Measurements from ENCODE around the gene WDR6.

WDR6 gene

DNA sequence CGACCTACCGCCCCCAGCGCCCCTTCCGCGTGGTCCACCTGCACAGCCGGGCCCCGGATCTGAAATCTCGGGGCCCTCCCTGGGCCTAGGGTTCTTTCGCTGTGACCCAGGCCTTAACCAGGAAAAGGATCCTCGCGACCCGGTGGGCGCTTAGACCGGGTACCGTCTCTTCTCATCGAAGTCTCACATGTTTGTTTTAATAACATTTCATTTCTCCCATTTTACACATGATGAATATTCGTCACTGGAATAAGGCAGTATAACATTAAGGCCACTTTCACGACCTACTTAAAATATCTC, 11.5 kb downstream of the WDR6 start:
- Histone ChIP-seq H3K27me3 (ENCODE audit: insufficient read depth, low read length) (no peaks in the 10 kb centered on the region), H3K27ac (ENCODE audit: low read length) (no peak overlapping the region), H3K4me1 (ENCODE audit: insufficient read depth, low read length) (no peaks in the 10 kb centered on the region; the same call in 1 of the 2 replicates), H3K36me3 (ENCODE audit: insufficient read depth, low read depth, low read length) (peaks cover 41% of the 10 kb centered on the region), H3K9me3 (ENCODE audit: insufficient read depth, low read depth, low read length) (no peaks in the 10 kb centered on the region), H3K4me3 (ENCODE audit: low read length) (peak overlapping the region; percentile 77), H3K9ac (ENCODE audit: low read depth, low read length) (peak overlapping the region; percentile 79; the same call in 1 of the 2 replicates)

DNA sequence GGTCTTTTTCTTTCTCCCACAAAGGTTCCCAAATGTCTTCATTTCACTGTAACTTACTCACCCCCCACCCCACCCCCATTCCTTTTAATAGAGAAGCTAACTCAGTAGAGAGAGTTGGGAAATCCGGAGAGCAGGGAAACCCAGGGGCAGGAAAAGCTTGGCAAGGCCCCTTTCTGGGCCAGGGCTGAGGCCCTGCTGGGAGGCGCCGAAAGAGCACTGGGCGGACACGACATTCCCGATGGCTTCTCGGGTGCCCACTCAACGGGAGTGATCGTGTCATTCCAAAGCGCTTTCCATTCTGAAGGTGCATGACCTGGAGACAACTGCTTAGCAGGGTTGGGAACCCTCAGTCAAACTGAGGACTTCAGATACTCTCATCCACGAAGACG, 12.7 kb downstream of the WDR6 start:
- H3K27ac ChIP-seq (ENCODE audit: low read length), result no peak overlapping the region
- H3K9me3 ChIP-seq (ENCODE audit: insufficient read depth, low read depth, low read length), result no peaks in the 10 kb centered on the region
- H3K4me3 ChIP-seq (ENCODE audit: low read length), result peak overlapping the region; percentile 98
- no peaks in the 10 kb centered on the region for H3K27me3 ChIP-seq (ENCODE audit: insufficient read depth, low read length)
- peaks cover 41% of the 10 kb centered on the region for H3K36me3 ChIP-seq (ENCODE audit: insufficient read depth, low read depth, low read length)
- H3K9ac ChIP-seq (ENCODE audit: low read depth, low read length), result peak overlapping the region; percentile 94; the same call in 1 of the 2 replicates
- H3K4me1 ChIP-seq (ENCODE audit: insufficient read depth, low read length), result no peaks in the 10 kb centered on the region; the same call in 1 of the 2 replicates

- Histone ChIP-seq H3K36me3 (ENCODE audit: insufficient read depth, low read depth, low read length) (peaks cover 41% of the 10 kb centered on the region), H3K9ac (ENCODE audit: low read depth, low read length) (peak overlapping the region; percentile 94), H3K4me3 (ENCODE audit: low read length) (peak overlapping the region; percentile 98), H3K4me1 (ENCODE audit: insufficient read depth, low read length) (no peaks in the 10 kb centered on the region; the same call in 1 of the 2 replicates), H3K9me3 (ENCODE audit: insufficient read depth, low read depth, low read length) (no peaks in the 10 kb centered on the region), H3K27ac (ENCODE audit: low read length) (peak overlapping the region; percentile 92), H3K27me3 (ENCODE audit: insufficient read depth, low read length) (no peaks in the 10 kb centered on the region)
Measured at GRCh38 chr3:49020330-49021212, 13.4 kb downstream of the WDR6 start.

GRCh38 chr3:49021213-49021812, 14.1 kb downstream of the WDR6 start:
- Histone ChIP-seq H3K4me3 (ENCODE audit: low read length) (peak overlapping the region; percentile 98), H3K27me3 (ENCODE audit: insufficient read depth, low read length) (no peaks in the 10 kb centered on the region), H3K36me3 (ENCODE audit: insufficient read depth, low read depth, low read length) (peaks cover 41% of the 10 kb centered on the region), H3K9ac (ENCODE audit: low read depth, low read length) (peak overlapping the region; percentile 94), H3K27ac (ENCODE audit: low read length) (peak overlapping the region; percentile 92), H3K4me1 (ENCODE audit: insufficient read depth, low read length) (no peaks in the 10 kb centered on the region; the same call in 1 of the 2 replicates), H3K9me3 (ENCODE audit: insufficient read depth, low read depth, low read length) (no peaks in the 10 kb centered on the region)

DNA sequence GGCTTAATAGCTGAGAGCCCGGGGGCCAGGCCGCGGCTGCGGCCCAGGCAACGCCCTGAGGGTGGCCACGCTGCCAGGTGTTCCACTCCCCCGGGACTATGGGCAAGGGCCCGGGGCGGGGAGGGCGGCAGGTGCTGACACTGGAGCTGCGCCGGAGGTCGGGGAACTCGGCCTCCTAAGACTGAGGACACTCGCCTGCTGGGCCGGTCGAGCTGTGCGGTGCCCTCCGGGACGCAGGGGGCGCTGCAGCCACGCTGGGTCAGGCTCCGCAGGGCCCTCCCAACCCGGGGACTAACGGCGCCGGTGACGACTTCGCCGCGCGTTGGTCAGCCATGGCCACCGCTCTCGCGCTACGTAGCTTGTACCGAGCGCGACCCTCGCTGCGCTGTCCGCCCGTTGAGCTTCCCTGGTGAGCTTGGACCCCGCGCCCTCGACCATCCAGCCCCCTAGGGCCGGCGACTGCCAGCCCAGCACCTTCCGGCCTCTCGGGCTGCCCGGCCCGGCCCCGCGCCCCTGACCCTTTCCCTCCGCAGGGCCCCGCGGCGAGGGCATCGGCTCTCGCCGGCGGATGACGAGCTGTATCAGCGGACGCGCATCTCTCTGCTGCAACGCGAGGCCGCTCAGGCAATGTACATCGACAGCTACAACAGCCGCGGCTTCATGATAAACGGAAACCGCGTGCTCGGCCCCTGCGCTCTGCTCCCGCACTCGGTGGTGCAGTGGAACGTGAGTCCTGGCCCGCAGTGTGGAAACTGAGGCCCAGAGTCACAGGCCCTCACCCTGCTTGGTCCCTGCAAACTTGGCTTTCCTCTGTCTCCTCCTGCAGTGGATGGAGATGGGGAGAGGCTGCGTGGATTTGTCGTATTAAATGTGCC, 14.9 kb downstream of the WDR6 start, which contains the start of gene NDUFAF3:
Gene NDUFAF3, plus strand, starts transcription at position 309 of the 875 bp plus-strand sequence. Its CDS starts 24 bp downstream, at position 333.
- Histone ChIP-seq H3K36me3 (ENCODE audit: insufficient read depth, low read depth, low read length) (peaks cover 42% of the 10 kb centered on the region), H3K4me1 (ENCODE audit: insufficient read depth, low read length) (no peaks in the 10 kb centered on the region; the same call in 1 of the 2 replicates), H3K4me3 (ENCODE audit: low read length) (peak within 1 kb of the TSS; percentile 98), H3K9ac (ENCODE audit: low read depth, low read length) (peak within 1 kb of the TSS; percentile 94), H3K9me3 (ENCODE audit: insufficient read depth, low read depth, low read length) (no peaks in the 10 kb centered on the region), H3K27me3 (ENCODE audit: insufficient read depth, low read length) (no peaks in the 10 kb centered on the region), H3K27ac (ENCODE audit: low read length) (peak within 1 kb of the TSS; percentile 92)

DNA sequence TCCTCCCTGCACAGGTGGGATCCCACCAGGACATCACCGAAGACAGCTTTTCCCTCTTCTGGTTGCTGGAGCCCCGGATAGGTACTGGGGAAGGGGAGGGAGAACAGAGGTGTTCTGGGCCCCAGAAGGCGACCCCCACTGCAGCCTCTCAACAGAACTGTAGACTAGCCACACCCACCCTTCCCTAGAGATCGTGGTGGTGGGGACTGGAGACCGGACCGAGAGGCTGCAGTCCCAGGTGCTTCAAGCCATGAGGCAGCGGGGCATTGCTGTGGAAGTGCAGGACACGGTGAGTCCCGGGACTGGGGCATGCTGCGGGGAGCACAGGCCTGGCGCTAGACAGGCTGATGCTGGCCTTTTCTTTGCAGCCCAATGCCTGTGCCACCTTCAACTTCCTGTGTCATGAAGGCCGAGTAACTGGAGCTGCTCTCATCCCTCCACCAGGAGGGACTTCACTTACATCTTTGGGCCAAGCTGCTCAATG, 15.5 kb downstream of the WDR6 start:
- Histone ChIP-seq H3K36me3 (ENCODE audit: insufficient read depth, low read depth, low read length) (peaks cover 49% of the 10 kb centered on the region), H3K27me3 (ENCODE audit: insufficient read depth, low read length) (no peaks in the 10 kb centered on the region), H3K4me3 (ENCODE audit: low read length) (peak overlapping the region; percentile 98), H3K9me3 (ENCODE audit: insufficient read depth, low read depth, low read length) (no peaks in the 10 kb centered on the region), H3K27ac (ENCODE audit: low read length) (peak overlapping the region; percentile 18), H3K4me1 (ENCODE audit: insufficient read depth, low read length) (no peaks in the 10 kb centered on the region; the same call in 1 of the 2 replicates), H3K9ac (ENCODE audit: low read depth, low read length) (peak overlapping the region; percentile 94)

DNA sequence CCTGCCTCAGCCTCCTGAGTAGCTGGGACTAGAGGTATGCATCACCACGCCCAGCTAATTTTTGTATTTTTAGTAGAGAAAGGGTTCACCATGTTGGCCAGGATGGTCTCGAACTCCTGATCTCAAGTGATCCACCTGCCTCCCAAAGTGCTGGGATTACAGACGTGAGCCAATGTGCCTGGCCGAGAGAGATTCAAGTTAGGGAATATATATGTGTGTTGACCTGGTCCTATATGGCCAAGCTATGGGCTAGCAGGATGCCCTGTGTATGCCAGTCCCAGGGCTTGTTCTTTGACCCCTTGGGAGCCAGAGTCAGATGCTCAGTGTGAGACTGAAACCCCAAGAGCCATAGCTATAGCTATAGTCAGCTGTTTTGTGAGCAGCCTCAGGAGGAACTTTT, 16.6 kb downstream of the WDR6 start:
- Histone ChIP-seq H3K27me3 (ENCODE audit: insufficient read depth, low read length) (no peaks in the 10 kb centered on the region), H3K9me3 (ENCODE audit: insufficient read depth, low read depth, low read length) (no peaks in the 10 kb centered on the region), H3K36me3 (ENCODE audit: insufficient read depth, low read depth, low read length) (peaks cover 55% of the 10 kb centered on the region), H3K27ac (ENCODE audit: low read length) (no peak overlapping the region), H3K4me3 (ENCODE audit: low read length) (no peak overlapping the region), H3K9ac (ENCODE audit: low read depth, low read length) (no peak overlapping the region), H3K4me1 (ENCODE audit: insufficient read depth, low read length) (peaks cover 5% of the 10 kb centered on the region; the same call in 1 of the 2 replicates)

GRCh38 chr3:49024449-49024848, 17.3 kb downstream of the WDR6 start:
- H3K4me1 ChIP-seq (ENCODE audit: insufficient read depth, low read length), result 0 out of 2 replicates have a peak, but pooled peaks cover 5% of the 10 kb centered on the region
- no peaks in the 10 kb centered on the region for H3K27me3 ChIP-seq (ENCODE audit: insufficient read depth, low read length)
- H3K27ac ChIP-seq (ENCODE audit: low read length), result no peak overlapping the region
- H3K9me3 ChIP-seq (ENCODE audit: insufficient read depth, low read depth, low read length), result no peaks in the 10 kb centered on the region
- peaks cover 55% of the 10 kb centered on the region for H3K36me3 ChIP-seq (ENCODE audit: insufficient read depth, low read depth, low read length)
- H3K9ac ChIP-seq (ENCODE audit: low read depth, low read length), result no peak overlapping the region
- no peak overlapping the region for H3K4me3 ChIP-seq (ENCODE audit: low read length)

- Histone ChIP-seq H3K4me1 (ENCODE audit: insufficient read depth, low read length) (0 out of 2 replicates have a peak, but pooled peaks cover 5% of the 10 kb centered on the region), H3K9ac (ENCODE audit: low read depth, low read length) (no peak overlapping the region), H3K27me3 (ENCODE audit: insufficient read depth, low read length) (no peaks in the 10 kb centered on the region), H3K9me3 (ENCODE audit: insufficient read depth, low read depth, low read length) (no peaks in the 10 kb centered on the region), H3K4me3 (ENCODE audit: low read length) (no peak overlapping the region), H3K36me3 (ENCODE audit: insufficient read depth, low read depth, low read length) (peaks cover 62% of the 10 kb centered on the region), H3K27ac (ENCODE audit: low read length) (no peak overlapping the region)
Measured at GRCh38 chr3:49025005-49025792, 18.0 kb downstream of the WDR6 start.

DNA sequence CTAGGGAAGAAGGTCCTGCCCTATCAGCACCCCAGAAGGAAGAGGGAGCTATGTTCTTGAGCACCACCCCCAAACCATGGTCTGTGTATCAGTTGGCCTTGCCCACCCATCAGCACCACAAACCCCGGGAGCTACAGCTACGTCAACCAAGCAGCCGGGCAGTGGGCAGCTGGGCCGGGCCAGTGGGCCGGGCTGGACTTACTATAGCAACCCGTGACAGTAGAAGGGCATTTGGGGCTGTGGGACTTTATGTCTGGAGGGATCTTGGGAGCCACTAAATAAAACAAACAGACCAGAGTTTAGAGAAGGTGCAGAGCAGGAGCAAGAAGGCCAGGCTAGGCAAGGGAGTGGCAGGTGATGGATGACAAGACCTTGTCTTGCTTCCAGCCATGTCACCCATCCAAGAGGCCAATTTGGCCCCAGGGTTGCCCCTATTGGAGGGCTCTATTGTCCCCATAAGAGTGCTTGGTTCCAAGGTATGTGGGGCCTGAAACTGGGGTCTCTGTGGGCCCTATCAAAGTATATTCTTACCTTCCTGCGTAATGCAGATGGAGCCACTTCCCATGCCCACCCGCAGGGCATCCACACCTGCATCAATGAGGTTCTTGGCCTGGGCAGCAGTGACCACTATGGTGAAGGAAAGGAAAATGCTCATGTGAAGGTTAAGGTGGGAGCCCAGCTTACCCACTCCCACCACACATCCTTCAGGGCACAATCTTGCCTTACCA, 18.8 kb downstream of the WDR6 start:
- H3K9me3 ChIP-seq (ENCODE audit: insufficient read depth, low read depth, low read length), result no peaks in the 10 kb centered on the region
- no peak overlapping the region for H3K9ac ChIP-seq (ENCODE audit: low read depth, low read length)
- 0 out of 2 replicates have a peak, but pooled peaks cover 5% of the 10 kb centered on the region for H3K4me1 ChIP-seq (ENCODE audit: insufficient read depth, low read length)
- no peak overlapping the region for H3K27ac ChIP-seq (ENCODE audit: low read length)
- H3K36me3 ChIP-seq (ENCODE audit: insufficient read depth, low read depth, low read length), result peaks cover 70% of the 10 kb centered on the region
- H3K4me3 ChIP-seq (ENCODE audit: low read length), result no peak overlapping the region
- H3K27me3 ChIP-seq (ENCODE audit: insufficient read depth, low read length), result no peaks in the 10 kb centered on the region
